Keratinocyte (primary cell): ENCODE measurements around the gene ELP5. TPM values are rescaled to one million over a fixed set of nuclear protein-coding genes. Genes with fewer than 3 reads are reported as not detected.

Experiments used
- DNase-seq: peaks from one replicate; pipeline ENCODE4 v3.0.0-alpha.2; 2011; ENCODE audit warnings: low read depth, missing footprints, low spot score
- FAIRE-seq: peaks from 2 replicates; lab custom pipeline; 2011; peaks lifted over from hg19 to GRCh38; lab: Jason Lieb, UNC
- H2AFZ ChIP-seq: 2 replicates; pipeline ENCODE4 v1.6.0; 2012; ENCODE audit warnings: low read length, control low read depth, inconsistent platforms; ENCODE audit not compliant: control insufficient read depth
- H3K27ac ChIP-seq: 2 replicates; pipeline ENCODE4 v1.5.1; 2011; ENCODE audit warnings: low read length; ENCODE audit not compliant: control insufficient read depth, insufficient read depth
- H3K27me3 ChIP-seq: 3 replicates; pipeline ENCODE4 v1.6.0; 2011; ENCODE audit warnings: low read length; ENCODE audit not compliant: control insufficient read depth, insufficient read depth; ENCODE audit errors: extremely low read depth
- H3K36me3 ChIP-seq, 2 experiments: 2 replicates in 1 of 2; 3 replicates in 1 of 2; pipeline ENCODE4 v1.5.1; 2011; ENCODE audit warnings: low read length in 2 of 2, mild to moderate bottlenecking in 1 of 2; ENCODE audit not compliant: control insufficient read depth in 2 of 2, insufficient read depth in 2 of 2; ENCODE audit errors: extremely low read depth in 1 of 2
- H3K4me1 ChIP-seq: 3 replicates; pipeline ENCODE4 v1.5.1; 2011; ENCODE audit warnings: low read length; ENCODE audit not compliant: control insufficient read depth, insufficient read depth; ENCODE audit errors: extremely low read depth
- H3K4me2 ChIP-seq: 3 replicates; pipeline ENCODE4 v1.6.0; 2011; ENCODE audit warnings: low read depth, low read length; ENCODE audit not compliant: control insufficient read depth, insufficient read depth; ENCODE audit errors: extremely low read depth
- H3K4me3 ChIP-seq, 3 experiments: fragments of 200-600 bp in 1 of 3; sonication (generic) in 1 of 3; 2 replicates in 2 of 3; 3 replicates in 1 of 3; pipeline ENCODE4 v1.5.1; 2011 to 2016; ENCODE audit warnings: low read length in 3 of 3, mild to moderate bottlenecking in 3 of 3, control low read depth in 2 of 3, inconsistent platforms in 1 of 3, low read depth in 1 of 3, mixed read lengths in 1 of 3, mixed run types in 1 of 3, moderate library complexity in 1 of 3; ENCODE audit not compliant: control insufficient read depth in 2 of 3, insufficient read depth in 2 of 3; ENCODE audit errors: extremely low read depth in 1 of 3
- H3K79me2 ChIP-seq: 2 replicates; pipeline ENCODE4 v1.6.0; 2012; ENCODE audit warnings: low read length; ENCODE audit not compliant: control insufficient read depth, insufficient read depth
- H3K9ac ChIP-seq: 3 replicates; pipeline ENCODE4 v1.6.0; 2011; ENCODE audit warnings: low read length; ENCODE audit not compliant: control insufficient read depth, insufficient read depth; ENCODE audit errors: extremely low read depth
- H3K9me1 ChIP-seq: 3 replicates; pipeline ENCODE4 v1.6.0; 2011; ENCODE audit warnings: low read length; ENCODE audit not compliant: control insufficient read depth, insufficient read depth; ENCODE audit errors: extremely low read depth
- H3K9me3 ChIP-seq: 2 replicates; pipeline ENCODE4 v1.5.1; 2012; ENCODE audit warnings: low read depth, low read length; ENCODE audit not compliant: control insufficient read depth
- H4K20me1 ChIP-seq: 3 replicates; pipeline ENCODE4 v1.6.0; 2011; ENCODE audit warnings: low read length; ENCODE audit not compliant: control insufficient read depth, insufficient read depth; ENCODE audit errors: extremely low read depth
- EZH2 ChIP-seq: IDR thresholded peaks from one replicate; pipeline ENCODE4 v1.6.1; 2012; ENCODE audit warnings: inconsistent platforms, mild to moderate bottlenecking, low read length, moderate library complexity
- dilution Hi-C: fragments of 300-500 bp; cut with MboI; formaldehyde crosslinking; loops from one replicate; pipeline ENCODE4 v1.7.0; 2020; ENCODE audit warnings: low sequenced_read_pairs; ENCODE audit not compliant: extremely low pct_ligation_motif_present
- polyA plus RNA-seq, 5 experiments: library from polyadenylated mRNA; depleted of rRNA in 3 of 5; stranded (reverse) in 3 of 5; stranded (forward) in 1 of 5; unstranded in 1 of 5; fragments of >200 nt; gene quantifications; 1 replicate in 1 of 5; 2 replicates in 3 of 5; 3 replicates in 1 of 5; pipeline versions ENCODE4 v1.2.1 to v1.2.3, GENCODE V29; 2011 to 2012; ENCODE audit warnings: missing spikeins in 2 of 5, low read depth in 1 of 5, low replicate concordance in 1 of 5
- TF ChIP-seq, protein P1 (sequence below), 3 experiments: IDR thresholded peaks in 1 of 3; conservative IDR thresholded peaks in 1 of 3; optimal IDR thresholded peaks in 1 of 3; 2 replicates in 2 of 3; 3 replicates in 1 of 3; pipeline versions ENCODE3 to v1.5.1; 2011; ENCODE audit warnings: low read length in 3 of 3, mild to moderate bottlenecking in 3 of 3, moderate library complexity in 2 of 3, control low read depth in 1 of 3, inconsistent platforms in 1 of 3; ENCODE audit not compliant: insufficient read depth in 2 of 3; ENCODE audit errors: extremely low read depth in 1 of 3

The ELP5 gene
- polyA plus RNA-seq, 1 donor (not counting 4 experiments of a cell fraction or from before 2014, with no cell fraction given): 19.4 TPM

DNA sequence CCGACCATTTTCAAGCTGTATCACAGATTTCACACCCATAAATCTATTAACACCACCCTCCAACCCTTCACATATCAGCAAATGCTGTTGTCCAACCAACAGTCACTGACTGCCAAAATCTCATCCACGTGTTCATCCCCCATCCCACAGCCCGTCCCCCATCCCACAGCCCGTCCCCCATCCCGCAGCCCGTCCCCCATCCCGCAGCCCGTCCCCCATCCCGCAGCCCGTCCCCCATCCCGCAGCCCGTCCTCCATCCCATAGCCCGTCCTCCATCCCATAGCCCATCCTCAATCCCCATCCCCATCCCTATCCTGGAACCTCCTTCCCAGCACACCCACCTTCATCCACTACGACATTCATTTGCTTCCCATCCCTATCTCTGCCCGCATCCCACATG lies 46.5 kb upstream of the ELP5 start:
- Histone ChIP-seq H2AFZ (peak overlapping the region; percentile 84), H3K27ac (no peak overlapping the region), H3K36me3 (no peaks in the 10 kb centered on the region), H3K9me3 (no peaks in the 10 kb centered on the region), H4K20me1 (no peaks in the 10 kb centered on the region), H3K4me2 (peak overlapping the region; percentile 83), H3K9me1 (no peaks in the 10 kb centered on the region), H3K4me1 (peaks cover 5% of the 10 kb centered on the region), H3K4me3 (peak overlapping the region in 1 of 3 experiments; percentile 68), H3K79me2 (no peaks in the 10 kb centered on the region), H3K9ac (peak overlapping the region; percentile 52), H3K27me3 (no peaks in the 10 kb centered on the region)
- FAIRE-seq (no peak), DNase-seq (no peak)
- dilution Hi-C loops: no loop called here
- TF ChIP-seq, protein P1, sequence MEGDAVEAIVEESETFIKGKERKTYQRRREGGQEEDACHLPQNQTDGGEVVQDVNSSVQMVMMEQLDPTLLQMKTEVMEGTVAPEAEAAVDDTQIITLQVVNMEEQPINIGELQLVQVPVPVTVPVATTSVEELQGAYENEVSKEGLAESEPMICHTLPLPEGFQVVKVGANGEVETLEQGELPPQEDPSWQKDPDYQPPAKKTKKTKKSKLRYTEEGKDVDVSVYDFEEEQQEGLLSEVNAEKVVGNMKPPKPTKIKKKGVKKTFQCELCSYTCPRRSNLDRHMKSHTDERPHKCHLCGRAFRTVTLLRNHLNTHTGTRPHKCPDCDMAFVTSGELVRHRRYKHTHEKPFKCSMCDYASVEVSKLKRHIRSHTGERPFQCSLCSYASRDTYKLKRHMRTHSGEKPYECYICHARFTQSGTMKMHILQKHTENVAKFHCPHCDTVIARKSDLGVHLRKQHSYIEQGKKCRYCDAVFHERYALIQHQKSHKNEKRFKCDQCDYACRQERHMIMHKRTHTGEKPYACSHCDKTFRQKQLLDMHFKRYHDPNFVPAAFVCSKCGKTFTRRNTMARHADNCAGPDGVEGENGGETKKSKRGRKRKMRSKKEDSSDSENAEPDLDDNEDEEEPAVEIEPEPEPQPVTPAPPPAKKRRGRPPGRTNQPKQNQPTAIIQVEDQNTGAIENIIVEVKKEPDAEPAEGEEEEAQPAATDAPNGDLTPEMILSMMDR (optimal IDR thresholded peaks at IDR 0.05 in 1 of 3, IDR thresholded peaks at IDR 0.05 in 1 of 3, conservative IDR thresholded peaks at IDR 0.05 in 1 of 3; ENCODE audit: extremely low read depth in 1 of 3, insufficient read depth in 2 of 3, low read length in 3 of 3): no peak
- no peak for TF ChIP-seq EZH2

DNA sequence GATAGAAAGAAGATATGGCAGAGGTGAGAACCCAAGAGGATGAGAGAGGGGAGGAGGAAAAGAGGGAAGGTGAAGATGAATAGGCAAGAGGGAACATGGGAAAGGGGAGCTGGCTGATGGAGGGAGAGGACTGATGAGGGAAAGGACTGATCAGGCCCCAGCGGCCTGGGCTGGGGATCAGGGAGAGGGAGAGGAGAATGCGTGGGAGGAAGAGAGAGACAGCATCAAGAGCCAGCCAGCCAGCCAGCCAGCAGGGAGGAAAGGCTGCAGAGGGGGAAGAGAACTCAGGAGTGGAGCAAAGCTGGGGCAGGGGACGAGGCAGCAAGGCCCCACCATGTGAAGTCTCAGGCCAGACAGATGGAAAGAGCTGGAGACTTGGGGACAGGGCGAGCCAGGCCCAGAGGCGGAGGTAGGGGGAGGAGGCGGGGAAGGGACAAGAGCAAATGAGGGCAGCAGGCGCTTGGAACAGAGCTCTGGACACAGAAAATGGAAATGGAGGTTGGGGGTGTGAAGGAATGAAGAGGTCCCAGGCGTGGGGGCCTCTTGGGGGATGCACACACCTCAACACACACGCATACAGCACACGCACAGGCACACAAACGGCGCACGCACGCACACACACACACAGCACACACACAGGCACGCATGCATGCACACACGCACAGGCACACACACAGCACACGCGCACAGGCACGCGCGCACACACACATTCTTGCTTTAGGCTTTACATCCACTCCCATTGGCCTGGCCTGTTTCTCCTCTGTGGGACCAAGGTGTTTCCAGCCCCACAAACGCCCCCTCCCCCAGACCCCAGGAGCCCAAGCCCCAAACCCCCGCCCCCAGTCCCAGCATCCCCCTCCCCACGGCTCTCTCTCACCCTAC lies 44.7 kb upstream of the ELP5 start:
- Histone ChIP-seq H3K4me2 (no peak overlapping the region), H3K9ac (no peak overlapping the region)

More for the DNA sequence above, 44.7 kb upstream of the ELP5 start:
- no peaks in the 10 kb centered on the region for H3K9me1 ChIP-seq
- H3K4me3 ChIP-seq: no peak overlapping the region
- DNase-seq (no peak), FAIRE-seq (no peak)
- peaks cover 5% of the 10 kb centered on the region for H3K4me1 ChIP-seq
- TF ChIP-seq, protein P1 (optimal IDR thresholded peaks at IDR 0.05 in 1 of 3, IDR thresholded peaks at IDR 0.05 in 1 of 3, conservative IDR thresholded peaks at IDR 0.05 in 1 of 3; ENCODE audit: extremely low read depth in 1 of 3, insufficient read depth in 2 of 3, low read length in 3 of 3): no peak
- TF ChIP-seq EZH2: no peak
- H3K9me3 ChIP-seq: no peaks in the 10 kb centered on the region
- H3K36me3 ChIP-seq: no peaks in the 10 kb centered on the region
- H3K79me2 ChIP-seq: no peaks in the 10 kb centered on the region
- dilution Hi-C loops: no loop called here
- no peak overlapping the region for H2AFZ ChIP-seq
- H4K20me1 ChIP-seq: no peaks in the 10 kb centered on the region
- peaks cover 10% of the 10 kb centered on the region for H3K27me3 ChIP-seq
- no peak overlapping the region for H3K27ac ChIP-seq
